Measurements from ENCODE around the gene RANBP9.

- TF ChIP-seq SIN3A (IDR thresholded peaks at IDR 0.05; ENCODE audit: borderline replicate concordance, insufficient read depth, low read length) (no peak), TAF1 (IDR thresholded peaks at IDR 0.05; ENCODE audit: borderline replicate concordance, insufficient read depth, low read length) (no peak)
These were observed 120.3 kb downstream of the RANBP9 start for GRCh38 chr6:13591205-13591921.

Measured in PFSK-1 (cell line).